Right lobe of liver (tissue), 6 donors: ENCODE measurements around the gene DLAT. TPM values are rescaled to one million over a fixed set of nuclear protein-coding genes. Genes with fewer than 3 reads are reported as not detected.
"Not testable (repeated sequence)": the region's sequence is repeated elsewhere in the genome, so short reads cannot be mapped to it uniquely, and the experiment has no call there.

Source experiments
- ATAC-seq, 4 donors: fragments of 200-7000 bp; cut with Tn5 transposase; one replicate each; pipeline ENCODE4 v1.9.1; 2020; ENCODE audit warnings: mild to moderate bottlenecking in 4 of 4, moderate library complexity in 4 of 4
- DNase-seq, 3 donors: peaks; one replicate each; pipeline ENCODE4 v3.0.0-alpha.2; 2020
- H3K27ac ChIP-seq, 3 donors: fragments of 200-600 bp; one replicate each; pipeline ENCODE4 v1.8.0; 2022
- H3K27me3 ChIP-seq, 2 donors: fragments of 200-600 bp; one replicate each; pipeline ENCODE4 v1.8.0; 2022
- H3K36me3 ChIP-seq, 4 donors: fragments of 200-600 bp; sonication (generic) in 1 of 4; one replicate each; pipeline versions ENCODE4 v1.5.1 to v1.8.0; 2017 to 2022; ENCODE audit warnings: control low read depth in 1 of 4
- H3K4me1 ChIP-seq, 4 donors: fragments of 200-600 bp; sonication (generic) in 1 of 4; one replicate each; pipeline versions ENCODE4 v1.5.1 to v1.8.0; 2017 to 2022; ENCODE audit warnings: control low read depth in 1 of 4
- H3K4me3 ChIP-seq, 3 donors: fragments of 200-600 bp; one replicate each; pipeline ENCODE4 v1.8.0; 2022
- H3K9me3 ChIP-seq, 4 donors: fragments of 200-600 bp; sonication (generic) in 1 of 4; one replicate each; pipeline versions ENCODE4 v1.5.1 to v1.8.0; 2017 to 2022; ENCODE audit warnings: control low read depth in 1 of 4
- POLR2A ChIP-seq: fragments of 450-650 bp; IDR thresholded peaks from one replicate; pipeline ENCODE4 v1.6.1; 2017; ENCODE audit warnings: antibody characterized with exemption, mild to moderate bottlenecking
- WGBS: methylation state at CpG from one replicate; pipeline ENCODE4 v1.1.6; 2018; ENCODE audit warnings: low coverage, low lambda C conversion rate; ENCODE audit not compliant: insufficient coverage; ENCODE audit errors: missing lambda C conversion rate; 5-methylcytosine and 5-hydroxymethylcytosine counted together
- intact Hi-C, 2 donors: fragments of 100-400 bp; cut with DNase I; formaldehyde crosslinking; loops; one replicate each; pipeline versions ENCODE4 v1.11.2 to v1.14.1; 2022
- total RNA-seq, 6 experiments: library from RNA; depleted of rRNA in 2 of 6; stranded (reverse); fragments of >200 nt in 2 of 6; fragmentation: NEBNext Ultra II Directional in 3 of 6; extraction: Animal tissue kit (Norgen Biotek cat#: 25700) in 3 of 6; gene quantifications; one replicate each; pipeline versions ENCODE4 v1.1.0 to v1.2.4, GENCODE V29; 2016 to 2023
- TF ChIP-seq, protein P1 (sequence below), 4 donors: fragments of 200-600 bp in 3 of 4; fragments of 450-650 bp in 1 of 4; IDR thresholded peaks; one replicate each; pipeline versions ENCODE4 v1.5.1 to v1.8.0; 2016 to 2022; ENCODE audit warnings: antibody characterized with exemption in 4 of 4, mild to moderate bottlenecking in 2 of 4
- donor health status: DM: no; HTN: yes; CAD: no.
- donor health status: DM: no; HTN: no; CAD: no.
- donor health status: DM: no; HTN: no; CAD: no.
- donor health status: DM: no; HTN: yes; CAD: no.
- donor health status: DM: no; HTN: yes; CAD: no.

DLAT gene
- total RNA-seq, 6 experiments from 2014 or later = 10.8 to 37.4 (median 23.3) TPM

DNA sequence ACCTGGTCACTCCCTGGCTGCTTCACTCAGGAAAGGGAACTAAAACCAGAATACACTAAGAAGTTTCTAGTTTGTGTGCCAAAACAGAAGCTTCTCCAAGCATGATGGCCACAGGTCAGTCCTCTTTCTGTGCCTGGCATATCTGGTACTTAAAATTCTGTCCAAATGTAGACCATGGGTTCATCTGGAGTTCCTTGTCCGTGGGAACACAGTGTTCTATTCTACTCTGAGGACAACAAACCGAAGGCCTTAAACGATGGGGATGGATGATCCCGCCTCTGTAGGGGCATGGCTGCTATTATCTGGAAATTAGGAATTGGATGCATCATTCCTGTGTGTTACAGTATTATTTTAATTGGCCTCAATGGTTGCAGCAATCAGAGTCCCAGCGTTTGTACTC lies 6.1 kb upstream of the DLAT start:
- H3K4me1 ChIP-seq = peaks cover 0 to 36% (median 8%) of the 10 kb centered on the region in 4 donors
- ATAC-seq (no peak), DNase-seq (no peak)
- TF ChIP-seq POLR2A = no peak
- TF ChIP-seq, protein P1, sequence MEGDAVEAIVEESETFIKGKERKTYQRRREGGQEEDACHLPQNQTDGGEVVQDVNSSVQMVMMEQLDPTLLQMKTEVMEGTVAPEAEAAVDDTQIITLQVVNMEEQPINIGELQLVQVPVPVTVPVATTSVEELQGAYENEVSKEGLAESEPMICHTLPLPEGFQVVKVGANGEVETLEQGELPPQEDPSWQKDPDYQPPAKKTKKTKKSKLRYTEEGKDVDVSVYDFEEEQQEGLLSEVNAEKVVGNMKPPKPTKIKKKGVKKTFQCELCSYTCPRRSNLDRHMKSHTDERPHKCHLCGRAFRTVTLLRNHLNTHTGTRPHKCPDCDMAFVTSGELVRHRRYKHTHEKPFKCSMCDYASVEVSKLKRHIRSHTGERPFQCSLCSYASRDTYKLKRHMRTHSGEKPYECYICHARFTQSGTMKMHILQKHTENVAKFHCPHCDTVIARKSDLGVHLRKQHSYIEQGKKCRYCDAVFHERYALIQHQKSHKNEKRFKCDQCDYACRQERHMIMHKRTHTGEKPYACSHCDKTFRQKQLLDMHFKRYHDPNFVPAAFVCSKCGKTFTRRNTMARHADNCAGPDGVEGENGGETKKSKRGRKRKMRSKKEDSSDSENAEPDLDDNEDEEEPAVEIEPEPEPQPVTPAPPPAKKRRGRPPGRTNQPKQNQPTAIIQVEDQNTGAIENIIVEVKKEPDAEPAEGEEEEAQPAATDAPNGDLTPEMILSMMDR (IDR thresholded peaks at IDR 0.05) = no peak
- no peaks in the 10 kb centered on the region for H3K27me3 ChIP-seq
- peaks cover 0 to 13% (median 4%) of the 10 kb centered on the region in 4 donors for H3K36me3 ChIP-seq
- H3K4me3 ChIP-seq = no peak overlapping the region
- peak overlapping the region in 1 of 3 donors; percentile 97 for H3K27ac ChIP-seq
- H3K9me3 ChIP-seq = no peaks in the 10 kb centered on the region
- intact Hi-C loops = no loop called here
- 83% methylated on average over 5 of the region's 5 CpGs for WGBS

DNA sequence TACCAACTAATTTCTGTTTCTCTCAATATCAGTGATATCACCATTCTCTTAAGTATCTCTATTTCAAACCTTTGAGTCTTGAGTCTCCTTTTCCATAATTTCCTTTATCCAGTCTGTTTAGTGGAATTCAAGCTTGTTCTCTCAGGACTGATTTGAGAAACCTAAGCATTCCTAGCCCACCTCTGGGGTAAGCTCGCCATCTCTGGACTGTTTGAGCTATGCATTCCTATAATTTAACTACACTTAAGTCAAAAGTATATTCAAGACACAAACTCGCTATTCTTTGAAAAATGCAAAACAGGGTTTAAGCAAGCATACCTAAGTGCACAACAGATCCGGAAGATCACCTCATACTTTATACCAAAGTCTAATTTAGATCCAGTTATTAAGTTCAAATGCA lies 2.1 kb upstream of the DLAT start:
- Histone ChIP-seq H3K27me3 (no peaks in the 10 kb centered on the region), H3K9me3 (no peaks in the 10 kb centered on the region), H3K36me3 (peaks cover 0 to 13% (median 4%) of the 10 kb centered on the region in 4 donors), H3K4me3 (no peak overlapping the region), H3K27ac (peak overlapping the region in 1 of 3 donors; percentile 96), H3K4me1 (peaks cover 0 to 16% (median 2%) of the 10 kb centered on the region in 4 donors)
- ATAC-seq (no peak), DNase-seq (no peak)
- 74% methylated on average over 3 of the region's 3 CpGs for WGBS
- no peak for TF ChIP-seq POLR2A
- TF ChIP-seq, protein P1 (IDR thresholded peaks at IDR 0.05) = no peak
- intact Hi-C loops = no loop called here

DNA sequence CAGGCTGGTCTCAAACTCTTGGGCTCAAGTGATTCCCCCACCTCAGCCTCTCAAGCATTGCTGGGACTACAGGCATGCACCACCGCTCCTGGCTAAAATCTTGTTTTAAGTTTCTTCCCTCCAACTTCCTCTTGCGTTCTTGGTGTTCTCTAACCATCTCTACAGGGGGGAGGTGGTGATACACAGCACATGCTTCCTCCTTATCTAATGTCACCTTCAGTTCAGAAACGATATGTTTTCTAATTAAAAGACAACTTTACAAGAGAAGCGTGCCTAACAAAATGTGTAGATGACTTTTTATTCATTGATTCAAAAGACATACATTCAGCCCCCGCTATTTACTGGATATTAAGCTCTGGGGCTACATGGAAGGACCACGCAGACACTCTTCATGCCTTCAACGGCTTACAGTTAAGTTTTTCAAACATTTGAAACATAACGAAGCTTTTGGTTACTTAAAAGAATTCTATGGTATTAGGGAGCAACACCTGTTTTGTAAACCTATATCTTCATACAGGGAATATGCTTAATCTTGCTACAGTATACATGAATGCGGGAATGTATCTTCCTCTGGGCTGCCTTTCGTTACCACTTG lies 933 bp upstream of the DLAT start:
- no peak for DNase-seq
- whole genome bisulfite sequencing = 23% methylated on average over 10 of the region's 10 CpGs
- peak overlapping the region; percentile 92 to 96 (median 94) for H3K27ac ChIP-seq
- peak overlapping the region; percentile 72 to 96 (median 92) for H3K4me3 ChIP-seq
- intact Hi-C loops = no loop called here
- peak in 1 of 4 donors; percentile 4 for ATAC-seq
- H3K36me3 ChIP-seq = peaks cover 0 to 17% (median 4%) of the 10 kb centered on the region in 4 donors
- TF ChIP-seq, protein P1 (IDR thresholded peaks at IDR 0.05) = no peak
- no peak for TF ChIP-seq POLR2A
- H3K27me3 ChIP-seq = no peaks in the 10 kb centered on the region
- no peaks in the 10 kb centered on the region for H3K9me3 ChIP-seq
- peaks cover 0 to 6% (median 2%) of the 10 kb centered on the region in 4 donors for H3K4me1 ChIP-seq

DNA sequence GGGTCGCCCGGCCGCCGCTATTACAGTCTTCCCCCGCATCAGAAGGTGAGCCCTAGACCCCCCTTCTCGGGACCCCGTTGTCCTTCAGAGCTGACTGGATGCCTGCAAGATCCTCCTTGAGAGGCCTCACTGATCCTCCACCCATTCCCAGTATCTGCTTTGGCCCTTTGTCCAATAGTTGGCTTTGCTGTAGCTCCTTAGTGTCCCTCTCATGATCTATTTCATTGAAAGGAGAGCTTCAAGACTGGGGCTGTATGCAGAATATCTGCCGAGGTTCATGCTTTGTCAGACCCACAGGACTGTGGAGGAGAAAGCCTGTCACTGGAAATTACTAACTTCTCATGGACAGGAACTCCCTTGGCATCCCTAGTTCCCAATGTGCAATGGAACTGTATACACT lies 499 bp downstream of the DLAT start:
- H3K4me1 ChIP-seq = peaks cover 0 to 6% (median 2%) of the 10 kb centered on the region in 4 donors
- TF ChIP-seq, protein P1 (IDR thresholded peaks at IDR 0.05) = no peak
- TF ChIP-seq POLR2A = no peak
- peak overlapping the region; percentile 72 to 96 (median 92) for H3K4me3 ChIP-seq
- DNase-seq (no peak), ATAC-seq (peak; percentile 18 to 31 (median 22))
- intact Hi-C loops = no loop called here
- no peaks in the 10 kb centered on the region for H3K27me3 ChIP-seq
- H3K9me3 ChIP-seq = no peaks in the 10 kb centered on the region
- H3K36me3 ChIP-seq = peaks cover 0 to 31% (median 5%) of the 10 kb centered on the region in 4 donors
- peak overlapping the region; percentile 92 to 96 (median 94) for H3K27ac ChIP-seq
- WGBS = 0% methylated on average over 3 of the region's 8 CpGs

DNA sequence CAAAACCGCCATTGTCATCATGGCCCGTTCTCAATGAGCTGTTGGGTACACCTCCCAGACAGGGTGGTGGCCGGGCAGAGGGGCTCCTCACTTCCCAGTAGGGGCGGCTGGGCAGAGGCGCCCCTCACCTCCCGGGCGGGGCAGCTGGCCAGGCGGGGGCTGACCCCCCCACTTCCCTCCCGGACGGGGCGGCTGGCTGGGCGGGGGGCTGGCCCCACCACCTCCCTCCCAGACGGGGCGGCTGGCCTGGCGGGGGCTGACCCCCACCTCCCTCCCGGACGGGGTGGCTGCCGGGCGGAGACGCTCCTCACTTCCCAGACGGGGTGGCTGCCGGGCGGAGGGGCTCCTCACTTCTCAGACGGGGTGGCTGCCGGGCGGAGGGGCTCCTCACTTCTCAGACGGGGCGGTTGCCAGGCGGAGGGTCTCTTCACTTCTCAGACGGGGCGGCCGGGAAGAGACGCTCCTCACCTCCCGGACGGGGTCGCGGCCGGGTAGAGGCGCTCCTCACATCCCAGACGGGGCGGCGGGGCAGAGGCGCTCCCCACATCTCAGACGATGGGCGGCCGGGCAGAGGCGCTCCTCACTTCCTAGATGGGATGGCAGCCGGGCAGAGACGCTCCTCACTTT lies 1.7 kb downstream of the DLAT start:
- intact Hi-C loops, H3K4me3 ChIP-seq, H3K27me3 ChIP-seq, ATAC-seq, H3K9me3 ChIP-seq, H3K27ac ChIP-seq, H3K4me1 ChIP-seq, DNase-seq: not testable (repeated sequence)
- no CpG with 5 or more reads among the region's 49 CpGs for WGBS
- peaks cover 0 to 39% (median 5%) of the 10 kb centered on the region in 4 donors for H3K36me3 ChIP-seq
